GM21619 (cell line): ENCODE data around the gene TSG101.

Experiments
- ATAC-seq: cut with Tn5 transposase; IDR thresholded peaks from one replicate; pipeline ENCODE4 v1.9.1; 2021; ENCODE audit not compliant: unreplicated experiment

Gene TSG101

DNA sequence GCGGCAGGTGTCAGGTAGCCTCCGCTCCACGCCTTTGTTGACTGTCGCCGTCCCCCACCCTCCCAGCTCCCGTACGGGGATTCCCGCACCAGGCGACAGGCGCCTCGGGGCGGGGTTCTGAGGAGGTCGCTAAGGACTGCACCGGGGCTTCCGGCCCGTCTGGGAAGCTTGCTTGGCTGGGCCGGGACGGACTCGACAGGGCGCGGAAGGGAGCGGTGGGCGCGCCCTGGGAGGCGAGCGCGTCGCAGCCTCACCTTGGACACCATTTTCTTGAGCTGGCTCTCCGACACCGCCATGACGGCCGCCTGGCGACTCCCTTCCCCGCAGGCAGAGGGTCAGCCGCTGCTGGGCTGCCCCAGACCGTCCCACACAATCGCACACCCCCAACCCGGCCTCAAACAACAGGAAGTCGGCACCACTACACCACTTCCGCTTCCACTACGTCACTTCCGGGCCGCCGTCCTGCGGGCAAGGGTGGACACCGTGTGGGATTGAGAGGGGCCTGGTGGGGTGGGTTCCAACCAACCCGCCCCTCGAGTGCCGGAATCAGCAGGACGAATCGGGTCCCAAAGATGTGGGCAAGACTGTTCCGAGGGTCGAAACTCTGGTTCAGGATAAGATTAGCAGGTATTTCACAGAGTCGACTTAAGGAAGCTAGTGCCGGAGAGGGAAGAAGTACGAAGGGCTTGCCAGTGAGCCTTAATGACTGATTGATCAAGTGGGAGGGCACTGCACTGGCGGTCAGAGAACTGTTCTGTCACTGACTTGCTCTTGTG is at the start of gene TSG101:
TSG101 (minus strand) TSS at position 422 of the 776 bp plus-strand sequence; CDS start at position 296, 126 bp downstream.
- peak; percentile 98 for ATAC-seq

DNA sequence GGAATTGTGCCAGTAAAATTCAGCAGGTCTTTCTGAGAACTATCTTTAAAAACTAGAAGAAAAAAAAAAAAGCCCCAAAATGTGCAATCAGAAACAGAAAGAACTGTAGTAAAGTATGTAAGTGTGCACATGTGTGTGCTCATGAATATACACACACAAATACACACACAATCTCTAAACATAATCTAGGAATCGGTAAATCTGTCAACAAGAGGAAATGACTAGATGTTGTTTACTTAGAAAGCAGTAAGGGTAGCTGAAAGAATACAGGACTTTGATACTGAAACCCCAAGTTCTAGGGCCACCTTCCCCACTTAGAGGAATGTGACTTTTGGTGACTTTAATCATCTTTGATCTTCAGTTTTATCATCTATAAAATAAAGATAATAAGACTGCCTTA is 48.6 kb upstream of the TSG101 start:
- ATAC-seq: no peak

GRCh38 chr11:18567081-18567480 is 40.3 kb upstream of the TSG101 start:
- ATAC-seq: no peak

DNA sequence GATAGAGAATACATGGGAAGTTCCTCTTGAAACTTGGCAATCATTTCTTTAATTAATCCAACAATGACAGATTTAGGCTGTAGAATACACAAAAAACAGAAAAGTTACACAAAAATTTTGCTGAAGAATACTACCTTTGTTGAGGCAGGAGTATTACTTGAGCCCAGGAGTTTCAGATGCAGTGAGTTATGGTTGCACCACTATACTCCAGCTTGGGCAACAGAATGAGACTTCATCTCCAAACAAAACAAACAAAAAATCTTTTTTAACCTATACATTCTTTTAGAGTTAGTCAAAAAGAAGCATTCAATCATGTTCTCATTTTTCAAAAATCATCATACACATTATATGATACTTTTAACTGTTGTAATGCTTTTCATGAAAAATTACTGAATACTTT is 39.7 kb upstream of the TSG101 start:
- ATAC-seq: no peak

DNA sequence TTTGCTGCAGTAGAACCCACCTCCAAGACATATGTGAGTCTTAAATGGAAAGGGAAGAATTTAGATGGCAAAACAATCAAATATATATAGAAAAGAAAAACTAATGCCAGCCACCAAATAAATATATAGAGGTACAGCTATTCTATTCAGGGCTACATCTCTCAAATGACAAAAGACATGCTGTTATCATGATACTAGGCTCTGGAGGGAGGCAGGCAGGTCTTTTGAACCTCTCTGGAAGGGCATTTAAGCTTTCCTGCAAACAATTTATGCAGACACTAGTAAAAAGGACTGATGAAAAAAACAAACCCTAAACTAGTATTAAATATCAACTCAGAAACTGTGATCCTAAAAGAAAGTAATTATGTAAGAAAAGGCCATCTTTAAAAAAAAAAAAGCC is 37.4 kb upstream of the TSG101 start:
- no peak for ATAC-seq

- ATAC-seq: no peak
These were observed 36.5 kb upstream of the TSG101 start for GRCh38 chr11:18563090-18563730.

DNA sequence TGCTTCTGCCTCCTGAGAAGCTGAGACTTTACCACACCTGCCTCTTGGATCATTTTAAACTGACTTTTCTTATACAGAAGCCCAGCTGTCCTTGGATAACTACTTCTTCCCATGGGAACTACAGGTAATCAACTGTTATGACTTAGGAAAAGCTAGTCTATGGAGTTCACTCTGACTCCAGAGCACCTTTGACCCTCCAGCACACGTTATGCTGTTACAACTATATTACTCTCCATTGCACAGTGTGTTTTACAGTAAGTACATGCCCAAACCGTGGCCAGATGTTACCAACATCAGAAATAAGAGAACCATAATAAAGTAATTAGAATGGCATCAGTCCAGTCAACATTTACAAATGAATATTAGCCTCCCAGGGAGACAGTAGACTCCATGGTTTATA is 21.3 kb upstream of the TSG101 start:
- ATAC-seq: no peak

DNA sequence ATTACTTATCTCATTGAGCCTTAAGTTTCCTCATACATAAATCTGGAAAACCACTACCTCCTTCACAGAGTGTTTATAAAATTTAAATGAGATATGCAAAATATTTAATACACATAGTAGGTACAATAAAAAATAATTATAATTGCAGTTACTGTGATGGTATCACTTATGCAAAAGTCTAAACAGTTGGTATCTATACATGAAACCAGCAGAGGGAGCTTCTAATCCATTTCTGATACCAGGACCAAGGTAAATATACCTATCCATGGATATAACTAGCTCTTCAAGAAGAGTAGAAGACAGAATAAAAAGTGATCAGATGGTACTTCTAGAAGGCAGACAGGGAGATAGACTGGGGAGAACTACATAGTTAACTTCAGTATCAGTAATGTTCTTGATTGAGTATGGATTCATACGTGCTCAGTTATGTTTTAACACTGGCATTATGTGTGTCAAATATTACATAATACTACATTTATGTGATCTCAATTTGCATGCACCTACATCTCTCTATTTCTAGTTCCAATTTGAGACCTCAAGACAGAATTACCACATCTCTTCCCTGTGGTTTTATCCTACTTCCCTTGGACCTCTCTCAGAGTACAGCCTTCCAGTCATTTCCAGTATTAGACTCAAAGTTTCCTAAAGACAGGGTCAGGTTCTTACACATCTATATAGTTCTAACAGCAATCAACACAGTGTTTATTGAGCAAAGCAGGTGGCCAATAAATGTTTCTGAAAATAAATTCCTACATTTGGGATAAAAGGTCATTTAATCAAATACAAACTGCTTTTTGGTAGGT is 13.7 kb upstream of the TSG101 start:
- ATAC-seq: no peak

DNA sequence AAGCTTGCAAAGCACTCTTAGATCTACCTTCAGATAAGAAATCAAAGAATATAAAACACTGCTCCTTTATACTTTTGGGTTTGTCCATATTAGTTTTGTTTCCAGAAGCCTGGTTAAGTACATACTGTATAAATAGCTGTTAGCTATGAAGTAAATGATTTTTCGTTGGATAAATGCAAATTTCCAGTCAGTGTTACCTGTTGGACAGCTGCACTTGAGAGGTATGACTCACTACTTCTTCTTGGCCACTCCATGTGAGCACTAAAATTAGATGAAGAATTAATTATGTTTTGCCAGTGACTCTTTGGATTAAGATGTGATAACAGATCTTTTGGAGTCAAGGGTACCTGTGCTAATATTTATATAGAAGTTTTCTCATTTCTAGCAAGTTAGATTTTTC is 9.5 kb upstream of the TSG101 start:
- ATAC-seq: no peak

GRCh38 chr11:18534245-18534644 is 7.5 kb upstream of the TSG101 start:
- no peak for ATAC-seq

DNA sequence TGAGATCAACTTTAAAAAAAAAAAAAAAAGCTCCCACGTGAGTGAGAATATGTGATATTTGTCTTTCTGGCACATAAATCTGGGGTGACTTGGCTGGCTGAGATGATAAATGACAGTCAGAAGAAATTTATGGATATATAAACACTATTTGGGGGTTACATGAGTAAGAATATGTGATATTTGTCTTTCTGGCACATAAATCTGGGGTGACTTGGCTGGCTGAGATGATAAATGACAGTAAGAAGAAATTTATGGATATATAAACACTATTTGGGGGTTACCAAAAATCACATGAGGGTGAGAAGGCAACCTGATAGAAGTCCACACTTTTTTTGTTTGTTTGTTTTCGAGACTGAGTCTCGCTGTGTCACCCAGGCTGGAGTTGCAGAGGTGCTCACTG is 6.6 kb upstream of the TSG101 start:
- no peak for ATAC-seq

GRCh38 chr11:18527512-18527911 is 770 bp upstream of the TSG101 start:
- ATAC-seq: no peak

GRCh38 chr11:18526130-18526520 is 617 bp downstream of the TSG101 start:
- no peak for ATAC-seq

DNA sequence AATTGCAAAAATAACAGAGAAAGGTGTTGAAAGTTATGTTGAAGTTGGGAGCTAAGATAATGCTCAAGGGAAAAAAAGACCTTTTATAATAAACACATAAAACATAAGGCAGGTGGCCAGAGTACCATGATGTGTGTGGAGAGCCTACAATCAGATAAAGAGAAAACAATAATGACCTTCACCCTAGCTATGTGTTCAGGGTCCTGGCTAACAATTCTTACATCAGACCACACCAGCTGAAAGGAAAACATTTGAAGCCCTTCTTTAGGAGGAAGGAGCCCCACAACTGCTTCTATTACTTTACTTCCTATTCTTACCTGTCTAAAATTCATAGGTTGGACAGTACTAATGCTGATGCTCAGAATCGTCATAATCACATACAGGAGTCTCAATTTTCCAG is 2.5 kb downstream of the TSG101 start:
- ATAC-seq: no peak

- no peak for ATAC-seq
These were observed 3.7 kb downstream of the TSG101 start for GRCh38 chr11:18523084-18523483.

GRCh38 chr11:18522388-18522787 is 4.4 kb downstream of the TSG101 start:
- no peak for ATAC-seq

DNA sequence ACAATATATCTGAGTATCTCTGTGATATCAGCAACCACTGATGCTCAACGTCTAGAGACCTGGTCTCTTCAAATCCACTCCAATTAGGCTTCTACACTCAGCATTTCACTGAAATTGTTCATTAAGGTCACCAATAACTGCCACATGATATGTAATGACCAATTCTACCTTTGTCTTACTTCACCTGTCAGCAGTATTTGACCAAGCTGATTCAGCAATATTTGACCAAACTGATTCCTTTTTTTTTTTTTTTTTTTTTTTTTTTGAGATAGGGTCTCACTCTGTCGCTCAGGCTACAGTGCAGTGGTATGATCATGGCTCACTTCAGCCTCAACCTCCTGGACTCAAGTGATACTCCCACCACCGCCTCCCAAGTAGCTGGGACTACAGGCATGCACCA is 5.6 kb downstream of the TSG101 start:
- no peak for ATAC-seq

- no peak for ATAC-seq
These were observed 24.4 kb downstream of the TSG101 start for GRCh38 chr11:18502352-18502751.

- no peak for ATAC-seq
These were observed 25.1 kb downstream of the TSG101 start for GRCh38 chr11:18501629-18502028.

DNA sequence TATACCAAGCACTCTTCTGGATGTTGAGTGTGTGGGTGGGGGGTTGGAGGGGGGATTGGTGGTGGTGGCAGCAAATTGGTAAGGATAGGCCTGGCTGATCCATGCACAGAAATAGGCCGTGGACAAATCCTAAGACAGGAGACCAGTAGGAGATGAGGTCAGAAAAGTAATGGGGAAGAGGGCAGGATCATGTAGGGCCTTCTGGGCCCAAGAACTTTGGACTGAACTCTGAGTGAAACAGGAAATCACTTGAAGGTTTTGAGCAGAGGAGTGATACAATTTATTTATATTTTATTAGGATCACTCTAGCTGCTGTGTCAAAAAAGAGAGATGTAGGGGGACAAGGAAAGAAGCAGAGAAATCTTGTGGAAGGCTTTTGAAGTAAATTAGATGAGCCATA is 28.7 kb downstream of the TSG101 start:
- ATAC-seq: no peak

- no peak for ATAC-seq
These were observed 31.0 kb downstream of the TSG101 start for GRCh38 chr11:18495703-18496102.

GRCh38 chr11:18495271-18495670 is 31.5 kb downstream of the TSG101 start:
- no peak for ATAC-seq
